IMR-90 (cell line): ENCODE measurements around the gene STIM1. TPM values are rescaled to one million over a fixed set of nuclear protein-coding genes. Genes with fewer than 3 reads are reported as not detected.

ENCODE experiments used
- ATAC-seq: fragments of 200-7000 bp; cut with Tn5 transposase; 2 replicates; pipeline ENCODE4 v1.9.1; 2020; ENCODE audit warnings: low read depth, mild to moderate bottlenecking, moderate library complexity
- BruUV-seq: library from RNA; stranded (reverse); fragments of 400-500 nt; replicated peaks from 2 replicates; lab custom pipeline; 2021; lab: Mats Ljungman, UMichigan
- CTCF ChIA-PET: fragments of 300-600 bp; formaldehyde crosslinking; extraction: SDS; loops from one replicate; lab custom pipeline; 2021; ENCODE audit warnings: antibody characterized with exemption; lab: Yijun Ruan, JAX
- POLR2A ChIA-PET: fragments of 300-600 bp; sonication (Branson Sonifier 250); formaldehyde crosslinking; loops from one replicate; lab custom pipeline; 2022; ENCODE audit warnings: antibody characterized with exemption; ENCODE audit not compliant: unreplicated experiment; lab: Charles Lee
- DNase-seq: peaks from one replicate; pipeline ENCODE4 v3.0.0; 2013
- H2AFZ ChIP-seq: replicated peaks from 2 replicates; pipeline ENCODE3; 2013; ENCODE audit warnings: low read length, mild to moderate bottlenecking; ENCODE audit not compliant: poor library complexity
- H2AK5ac ChIP-seq: 2 replicates; pipeline ENCODE4 v1.6.1; 2013; ENCODE audit warnings: low read depth, low read length, inconsistent platforms
- H2AK9ac ChIP-seq: replicated peaks from 2 replicates; pipeline ENCODE3; 2013; ENCODE audit warnings: mild to moderate bottlenecking, low read depth, low read length, moderate library complexity; ENCODE audit not compliant: poor library complexity
- H2BK120ac ChIP-seq: 2 replicates; pipeline ENCODE4 v1.6.1; 2013; ENCODE audit warnings: low read depth, low read length, inconsistent platforms
- H2BK15ac ChIP-seq: 3 replicates; pipeline ENCODE4 v1.6.1; 2013; ENCODE audit warnings: low read depth, low read length, inconsistent platforms
- H2BK20ac ChIP-seq: 2 replicates; pipeline ENCODE4 v1.6.1; 2013; ENCODE audit warnings: low read depth, mild to moderate bottlenecking, inconsistent platforms, low read length, moderate library complexity
- H2BK5ac ChIP-seq: 2 replicates; pipeline ENCODE4 v1.6.1; 2013; ENCODE audit warnings: mild to moderate bottlenecking, low read depth, low read length, inconsistent platforms; ENCODE audit not compliant: poor library complexity, severe bottlenecking
- H3K14ac ChIP-seq: replicated peaks from 2 replicates; pipeline ENCODE4 v1.6.1; 2013; ENCODE audit warnings: low read depth, low read length, inconsistent platforms
- H3K18ac ChIP-seq: 2 replicates; pipeline ENCODE4 v1.6.1; 2013; ENCODE audit warnings: low read depth, low read length, control low read depth
- H3K23ac ChIP-seq: 2 replicates; pipeline ENCODE4 v1.6.1; 2013; ENCODE audit warnings: low read depth, low read length, inconsistent platforms
- H3K27ac ChIP-seq: 2 replicates; pipeline ENCODE4 v1.5.1; 2013; ENCODE audit warnings: mild to moderate bottlenecking, control low read depth, low read length; ENCODE audit not compliant: insufficient read depth
- H3K27me3 ChIP-seq: 2 replicates; pipeline ENCODE4 v1.6.1; 2013; ENCODE audit warnings: low read length; ENCODE audit not compliant: control insufficient read depth, insufficient read depth
- H3K36me3 ChIP-seq: 2 replicates; pipeline ENCODE4 v1.6.1; 2013; ENCODE audit warnings: low read length, mixed read lengths; ENCODE audit not compliant: control insufficient read depth, insufficient read depth
- H3K4ac ChIP-seq: 2 replicates; pipeline ENCODE4 v1.6.1; 2013; ENCODE audit warnings: low read depth, low read length, inconsistent platforms
- H3K4me1 ChIP-seq: 2 replicates; pipeline ENCODE4 v1.6.1; 2013; ENCODE audit warnings: low read length, mixed read lengths; ENCODE audit not compliant: control insufficient read depth, insufficient read depth
- H3K4me2 ChIP-seq: 2 replicates; pipeline ENCODE4 v1.6.1; 2013; ENCODE audit warnings: low read depth, mild to moderate bottlenecking, control low read depth, low read length, moderate library complexity
- H3K4me3 ChIP-seq: 2 replicates; pipeline ENCODE4 v1.5.1; 2013; ENCODE audit warnings: low read depth, mild to moderate bottlenecking, control low read depth, low read length, moderate library complexity; ENCODE audit not compliant: insufficient read depth
- H3K56ac ChIP-seq: 2 replicates; pipeline ENCODE4 v1.6.1; 2013; ENCODE audit warnings: low read length, inconsistent platforms; ENCODE audit not compliant: insufficient read depth; ENCODE audit errors: extremely low read depth
- H3K79me1 ChIP-seq, 2 experiments: 2 replicates each; pipeline ENCODE4 v1.6.1; 2013; ENCODE audit warnings: low read length in 2 of 2, inconsistent platforms in 1 of 2, low read depth in 1 of 2
- H3K9ac ChIP-seq: 2 replicates; pipeline ENCODE4 v1.6.1; 2013; ENCODE audit warnings: low read depth, low read length, control low read depth
- H3K9me1 ChIP-seq: 2 replicates; pipeline ENCODE4 v1.6.1; 2013; ENCODE audit warnings: low read length, inconsistent platforms; ENCODE audit not compliant: insufficient read depth
- H3K9me3 ChIP-seq: 2 replicates; pipeline ENCODE4 v1.6.1; 2013; ENCODE audit warnings: low read length; ENCODE audit not compliant: control insufficient read depth, insufficient read depth
- H4K20me1 ChIP-seq: 2 replicates; pipeline ENCODE4 v1.6.1; 2013; ENCODE audit warnings: low read length, inconsistent platforms; ENCODE audit not compliant: insufficient read depth
- H4K5ac ChIP-seq: 2 replicates; pipeline ENCODE4 v1.6.1; 2013; ENCODE audit warnings: mild to moderate bottlenecking, low read depth, low read length, control low read depth
- H4K8ac ChIP-seq, 2 experiments: 2 replicates each; pipeline ENCODE4 v1.6.1; 2013; ENCODE audit warnings: low read depth in 2 of 2, low read length in 2 of 2, control low read depth in 1 of 2, inconsistent platforms in 1 of 2
- H4K91ac ChIP-seq: 2 replicates; pipeline ENCODE4 v1.6.1; 2013; ENCODE audit warnings: low read depth, low read length, inconsistent platforms; ENCODE audit not compliant: insufficient read depth
- BHLHE40 ChIP-seq: fragments of 150-350 bp; IDR thresholded peaks from 2 replicates; pipeline ENCODE4 v1.6.1; 2016; ENCODE audit warnings: mild to moderate bottlenecking, low read depth, low read length
- CEBPB ChIP-seq: IDR thresholded peaks from 2 replicates; pipeline ENCODE4 v1.6.1; 2012; ENCODE audit warnings: low read depth, low read length, improper control_type of control experiment
- CHD1 ChIP-seq: IDR thresholded peaks from 2 replicates; pipeline ENCODE4 v1.6.1; 2012; ENCODE audit warnings: low read depth, low read length, improper control_type of control experiment
- CTCF ChIP-seq: conservative IDR thresholded peaks from 2 replicates; pipeline ENCODE4 v1.5.1; 2012; ENCODE audit warnings: mild to moderate bottlenecking, low read depth, low read length, improper control_type of control experiment
- ELK1 ChIP-seq: fragments of 150-350 bp; IDR thresholded peaks from 2 replicates; pipeline ENCODE4 v1.6.1; 2016; ENCODE audit warnings: low read depth, mild to moderate bottlenecking, low read length, moderate library complexity, borderline replicate concordance
- FOS ChIP-seq: fragments of 150-350 bp; IDR thresholded peaks from 2 replicates; pipeline ENCODE4 v1.6.1; 2016; ENCODE audit warnings: low read depth, low read length
- MAFK ChIP-seq: IDR thresholded peaks from 2 replicates; pipeline ENCODE4 v1.6.1; 2012; ENCODE audit warnings: low read depth, low read length, improper control_type of control experiment
- MAZ ChIP-seq: IDR thresholded peaks from 2 replicates; pipeline ENCODE4 v1.6.1; 2012; ENCODE audit warnings: low read depth, mild to moderate bottlenecking, low read length, improper control_type of control experiment, moderate library complexity, borderline replicate concordance
- MXI1 ChIP-seq: IDR thresholded peaks from 2 replicates; pipeline ENCODE4 v1.6.1; 2012; ENCODE audit warnings: low read depth, mild to moderate bottlenecking, low read length, moderate library complexity, borderline replicate concordance
- NFE2L2 ChIP-seq: fragments of 150-350 bp; IDR thresholded peaks from 2 replicates; pipeline ENCODE4 v1.6.1; 2016; ENCODE audit warnings: low read depth, mild to moderate bottlenecking, low read length
- POLR2A ChIP-seq: IDR thresholded peaks from 2 replicates; pipeline ENCODE4 v1.6.1; 2012; ENCODE audit warnings: mild to moderate bottlenecking, low read depth, low read length
- RAD21 ChIP-seq: IDR thresholded peaks from 2 replicates; pipeline ENCODE4 v1.6.1; 2012; ENCODE audit warnings: low read length, improper control_type of control experiment
- RCOR1 ChIP-seq: IDR thresholded peaks from 2 replicates; pipeline ENCODE4 v1.6.1; 2012; ENCODE audit warnings: mild to moderate bottlenecking, low read length, improper control_type of control experiment; ENCODE audit not compliant: insufficient replicate concordance
- RFX5 ChIP-seq: IDR thresholded peaks from 2 replicates; pipeline ENCODE4 v1.8.0; 2012; ENCODE audit warnings: low read depth, mild to moderate bottlenecking, low read length, moderate library complexity
- SMC3 ChIP-seq: fragments of 150-350 bp; IDR thresholded peaks from 2 replicates; pipeline ENCODE4 v1.6.1; 2016; ENCODE audit warnings: low read depth, mild to moderate bottlenecking, antibody characterized with exemption, low read length, moderate library complexity
- USF2 ChIP-seq: fragments of 150-350 bp; IDR thresholded peaks from 2 replicates; pipeline ENCODE4 v1.6.1; 2017; ENCODE audit warnings: mild to moderate bottlenecking, antibody characterized with exemption, low read length, low read depth
- WGBS, 2 experiments: methylation state at CpG; one replicate each; pipeline versions ENCODE4 v1.1.5 to v1.1.7; 2013; ENCODE audit warnings: missing lambda C conversion rate in 2 of 2; ENCODE audit not compliant: insufficient read length in 1 of 2; ENCODE audit errors: extremely low coverage in 2 of 2; 5-methylcytosine and 5-hydroxymethylcytosine counted together
- dilution Hi-C: fragments of 300-500 bp; cut with HindIII; formaldehyde crosslinking; loops from one replicate; pipeline ENCODE4 v1.14.3; 2018; ENCODE audit warnings: low sequenced_read_pairs; ENCODE audit not compliant: unreplicated experiment
- in situ Hi-C: fragments of 300-500 bp; cut with MboI; formaldehyde crosslinking; loops from 3 replicates; pipeline ENCODE4 v1.14.3; 2019; ENCODE audit warnings: low sequenced_read_pairs, inconsistent platforms, mixed read lengths
- intact Hi-C: fragments of 100-400 bp; cut with micrococcal nuclease; formaldehyde crosslinking; loops from 2 replicates; pipeline ENCODE4 v1.10.0; 2022
- polyA plus RNA-seq, 3 experiments: library from polyadenylated mRNA; depleted of rRNA; stranded (reverse); fragments of >200 nt; gene quantifications; 2 replicates each; pipeline ENCODE4 v1.2.3, GENCODE V29; 2012; ENCODE audit warnings: low replicate concordance in 1 of 3
- total RNA-seq: library from RNA; depleted of rRNA; stranded (reverse); fragments of >200 nt; gene quantifications from 2 replicates; pipeline ENCODE4 v1.2.3, GENCODE V29; 2012

Gene STIM1
- total and polyA plus RNA-seq, 2 of the 4 experiments (the other 2 are of a cell fraction) = 17.9 to 23.0 TPM

GRCh38 chr11:4098026-4098621 lies 242.7 kb downstream of the STIM1 start:
- intact Hi-C loops (no loop called here), dilution Hi-C loops (no loop called here), in situ Hi-C loops (no loop called here)
- Histone ChIP-seq H3K56ac (no peak overlapping the region), H3K79me1 (peaks cover 14 to 65% of the 10 kb centered on the region in 2 experiments), H3K4me3 (no peak overlapping the region), H3K9me3 (no peaks in the 10 kb centered on the region), H2BK15ac (no peak overlapping the region), H3K18ac (no peak overlapping the region), H2AK5ac (no peak overlapping the region), H3K36me3 (no peaks in the 10 kb centered on the region), H2AK9ac (no peak overlapping the region), H4K20me1 (no peaks in the 10 kb centered on the region; the same call in none of the 2 replicates), H2BK20ac (no peak overlapping the region), H3K9me1 (peaks cover 15% of the 10 kb centered on the region; the same call in 1 of the 2 replicates), H4K8ac (no peak overlapping the region), H3K4me1 (peaks cover 9% of the 10 kb centered on the region), H3K27me3 (no peaks in the 10 kb centered on the region), H3K9ac (no peak overlapping the region), H3K27ac (peak overlapping the region; percentile 66; the same call in 1 of the 2 replicates), H3K4ac (no peak overlapping the region), H4K91ac (no peak overlapping the region), H4K5ac (no peak overlapping the region), H3K14ac (no peak overlapping the region), H2BK120ac (no peak overlapping the region), H2AFZ (no peak overlapping the region), H3K4me2 (0 out of 2 replicates have a peak overlapping the region, but pooled peaks have one; percentile 32), H3K23ac (no peak overlapping the region), H2BK5ac (peak overlapping the region; percentile 43)
- no TSS peak for BruUV-seq
- POLR2A ChIA-PET = no interaction called here
- TF ChIP-seq ELK1 (no peak), NFE2L2 (no peak), RFX5 (no peak), RCOR1 (no peak), FOS (no peak), USF2 (no peak), MAZ (no peak), SMC3 (no peak), RAD21 (no peak), POLR2A (no peak), CEBPB (no peak), BHLHE40 (no peak), MXI1 (no peak), CTCF (no peak), CHD1 (no peak), MAFK (no peak)
- WGBS, 2 experiments = no CpG with 5 or more reads among the region's 4 CpGs
- ATAC-seq (no peak; the same call in 1 of the 2 replicates), DNase-seq (peak; percentile 31)
- CTCF ChIA-PET = interaction anchor here (1.4 kb wide), 1 partner anchor 25 kb away, joined by 5 read pairs; no protein-coding TSS in a partner anchor
